Activated CD4-positive, alpha-beta memory T cell treated with anti-CD3 and anti-CD28 coated beads, Interleukin-2, amount 10 ng/mL, durations not matched to agents 7 days and 5 days (primary cell): ENCODE measurements around the gene GRIK2. TPM values are rescaled to one million over a fixed set of nuclear protein-coding genes. Genes with fewer than 3 reads are reported as not detected.

Experiments
- CTCF ChIA-PET: fragments of 350-600 bp; sonication (Branson Sonifier 250); formaldehyde crosslinking; loops from one replicate; lab custom pipeline; 2021; ENCODE audit warnings: antibody characterized with exemption, inconsistent platforms; lab: Charles Lee
- POLR2A ChIA-PET: fragments of 350-600 bp; sonication (Branson Sonifier 250); formaldehyde crosslinking; loops from one replicate; lab custom pipeline; 2021; ENCODE audit warnings: antibody characterized with exemption; lab: Charles Lee
- DNase-seq: peaks from one replicate; pipeline ENCODE4 v3.0.0-alpha.2; 2020
- H3K27ac Mint-ChIP-seq: one replicate; pipeline ENCODE4 v1.8.0; 2021; ENCODE audit warnings: mild to moderate bottlenecking, mixed read lengths
- H3K27me3 Mint-ChIP-seq: one replicate; pipeline ENCODE4 v1.8.0; 2021; ENCODE audit warnings: mixed read lengths
- H3K36me3 Mint-ChIP-seq: one replicate; pipeline ENCODE4 v1.8.0; 2021; ENCODE audit warnings: low read depth, mixed read lengths
- H3K4me1 Mint-ChIP-seq: one replicate; pipeline ENCODE4 v1.8.0; 2021; ENCODE audit warnings: mixed read lengths
- H3K4me3 Mint-ChIP-seq: one replicate; pipeline ENCODE4 v1.8.0; 2021; ENCODE audit warnings: mild to moderate bottlenecking, mixed read lengths
- H3K9me3 Mint-ChIP-seq: one replicate; pipeline ENCODE4 v1.8.0; 2021; ENCODE audit warnings: mixed read lengths
- total RNA-seq, 2 experiments: library from RNA; stranded (reverse); gene quantifications; one replicate each; pipeline ENCODE4 v1.2.3, GENCODE V29; 2021

GRIK2 gene
- total RNA-seq, 2 experiments from 2014 or later, result not detected

DNA sequence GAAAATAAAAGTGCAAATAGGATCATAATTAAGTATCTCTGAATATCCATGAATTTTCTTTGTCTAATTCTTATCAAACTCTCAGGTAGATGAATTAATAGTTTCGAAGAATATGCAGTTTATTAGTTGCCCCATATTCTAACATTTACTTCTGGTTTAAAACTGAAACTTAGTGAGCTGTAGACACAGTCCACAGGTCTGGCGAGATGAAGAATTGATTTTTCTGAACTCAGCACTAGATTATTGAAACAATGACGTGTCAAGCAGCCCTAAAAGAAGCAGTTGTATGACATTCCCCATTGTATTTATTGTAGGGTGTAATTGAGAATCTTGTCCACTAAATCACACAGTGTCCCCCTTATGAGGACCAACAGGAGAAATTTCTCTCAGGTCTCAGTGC is 407.1 kb downstream of the GRIK2 start:
- CTCF ChIA-PET, result no interaction called here
- Mint-ChIP-seq H3K27ac (no peak overlapping the region), H3K4me1 (no peaks in the 10 kb centered on the region), H3K27me3 (no peaks in the 10 kb centered on the region), H3K9me3 (no peaks in the 10 kb centered on the region), H3K4me3 (no peak overlapping the region), H3K36me3 (no peaks in the 10 kb centered on the region)
- POLR2A ChIA-PET, result no interaction called here
- DNase-seq, result no peak

DNA sequence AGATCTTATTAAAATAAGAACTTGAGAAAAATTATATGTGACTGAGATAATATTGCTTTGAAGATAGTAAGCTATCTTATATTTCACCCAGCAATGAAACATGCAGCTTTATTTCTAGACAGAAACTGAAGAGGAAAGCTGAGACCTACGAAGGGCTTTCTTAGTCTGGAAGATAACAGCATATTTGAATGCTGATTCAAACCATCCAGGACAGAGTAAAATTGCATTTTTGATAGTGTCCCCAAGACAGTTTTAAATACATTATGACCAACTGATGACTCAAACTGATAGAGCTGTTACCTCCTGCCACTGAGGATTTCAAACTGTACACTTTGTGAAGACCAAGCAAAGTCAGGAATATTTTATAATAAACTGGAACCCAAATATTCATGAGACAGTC is 409.6 kb downstream of the GRIK2 start:
- DNase-seq, result no peak
- ChIA-PET CTCF (no interaction called here), POLR2A (no interaction called here)
- Mint-ChIP-seq H3K36me3 (no peaks in the 10 kb centered on the region), H3K4me1 (no peaks in the 10 kb centered on the region), H3K4me3 (no peak overlapping the region), H3K9me3 (no peaks in the 10 kb centered on the region), H3K27ac (no peak overlapping the region), H3K27me3 (no peaks in the 10 kb centered on the region)

DNA sequence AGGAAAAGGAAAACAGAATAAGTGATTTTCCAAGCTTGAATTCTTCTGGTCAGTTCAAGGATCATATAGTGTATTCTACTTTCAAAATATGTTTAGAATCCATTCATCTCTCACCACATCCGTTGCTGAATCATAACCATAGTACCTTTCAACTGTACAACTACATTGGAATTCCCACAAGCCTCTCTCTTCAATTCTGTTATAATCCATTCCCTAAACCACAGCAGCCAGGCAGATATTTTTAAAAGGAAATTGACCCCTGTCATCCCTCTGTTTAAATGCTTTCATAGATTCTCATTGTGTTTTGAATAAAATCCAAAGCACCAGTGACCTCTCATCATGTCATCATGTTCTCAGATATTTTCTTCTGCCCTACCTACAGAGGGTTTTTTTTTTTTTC is 412.7 kb downstream of the GRIK2 start:
- ChIA-PET POLR2A (no interaction called here), CTCF (no interaction called here)
- DNase-seq, result no peak
- H3K27ac Mint-ChIP-seq, result no peak overlapping the region
- no peaks in the 10 kb centered on the region for H3K4me1 Mint-ChIP-seq
- H3K4me3 Mint-ChIP-seq, result no peak overlapping the region
- H3K36me3 Mint-ChIP-seq, result no peaks in the 10 kb centered on the region
- no peaks in the 10 kb centered on the region for H3K27me3 Mint-ChIP-seq
- no peaks in the 10 kb centered on the region for H3K9me3 Mint-ChIP-seq

DNA sequence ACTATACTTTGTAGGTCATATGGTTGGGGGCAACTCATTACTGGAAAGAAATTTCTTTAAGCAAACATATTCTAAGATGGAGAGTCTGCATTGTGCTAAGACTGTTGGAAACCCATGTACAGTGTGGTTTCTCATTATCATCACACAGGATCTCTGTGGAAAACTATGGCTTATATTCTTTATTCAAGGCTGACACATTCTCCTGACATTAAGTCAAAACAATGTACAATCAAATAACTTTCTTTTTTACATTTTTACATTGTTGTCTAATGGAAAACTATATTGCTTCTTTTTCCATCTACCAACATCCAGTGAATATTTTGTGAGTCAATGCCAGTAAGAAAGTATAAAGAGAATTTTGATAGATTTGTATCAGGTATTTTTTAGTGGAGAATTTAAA is 417.6 kb downstream of the GRIK2 start:
- H3K36me3 Mint-ChIP-seq, result no peaks in the 10 kb centered on the region
- ChIA-PET CTCF (no interaction called here), POLR2A (no interaction called here)
- DNase-seq, result no peak
- H3K9me3 Mint-ChIP-seq, result no peaks in the 10 kb centered on the region
- no peak overlapping the region for H3K27ac Mint-ChIP-seq
- H3K4me1 Mint-ChIP-seq, result no peaks in the 10 kb centered on the region
- H3K27me3 Mint-ChIP-seq, result no peaks in the 10 kb centered on the region
- no peak overlapping the region for H3K4me3 Mint-ChIP-seq

DNA sequence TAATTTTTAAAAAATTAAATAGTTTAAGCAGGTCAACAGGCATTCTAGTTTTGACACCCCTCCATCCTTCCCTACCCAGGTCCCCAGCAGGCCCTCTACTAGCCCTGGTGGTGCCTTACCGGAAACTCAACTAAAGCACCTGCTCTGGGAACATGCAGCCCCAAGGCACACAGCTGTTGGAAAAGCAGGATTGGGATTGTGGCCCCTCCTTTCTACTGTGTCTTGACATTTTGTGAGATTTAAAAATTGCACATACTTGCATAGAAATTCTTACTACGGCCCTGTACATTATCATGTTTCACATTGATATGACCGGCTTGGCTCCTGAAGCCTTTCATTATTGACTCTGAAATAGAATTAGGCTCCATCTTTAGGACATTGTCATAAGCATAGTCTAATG is 423.2 kb downstream of the GRIK2 start:
- ChIA-PET CTCF (no interaction called here), POLR2A (no interaction called here)
- H3K4me3 Mint-ChIP-seq, result no peak overlapping the region
- no peaks in the 10 kb centered on the region for H3K9me3 Mint-ChIP-seq
- DNase-seq, result no peak
- H3K27ac Mint-ChIP-seq, result no peak overlapping the region
- no peaks in the 10 kb centered on the region for H3K36me3 Mint-ChIP-seq
- H3K27me3 Mint-ChIP-seq, result no peaks in the 10 kb centered on the region
- H3K4me1 Mint-ChIP-seq, result no peaks in the 10 kb centered on the region

DNA sequence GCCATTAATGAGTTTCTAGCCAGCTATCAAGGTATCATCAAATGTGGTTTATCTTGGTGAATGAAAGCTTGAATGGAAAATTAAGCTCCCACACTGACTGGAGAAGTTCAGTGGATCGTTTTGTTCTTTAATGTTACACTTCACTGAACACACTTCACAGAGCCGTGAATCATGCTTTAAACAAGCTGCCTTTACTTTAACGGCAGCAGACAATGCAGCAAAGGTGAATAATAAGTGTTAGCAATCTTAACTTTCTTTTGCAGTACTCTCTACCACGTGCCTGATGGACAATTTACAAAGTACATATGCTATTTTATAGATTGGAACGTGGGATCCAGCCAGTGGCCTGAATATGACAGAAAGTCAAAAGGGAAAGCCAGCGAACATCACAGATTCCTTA is 424.5 kb downstream of the GRIK2 start:
- DNase-seq, result no peak
- Mint-ChIP-seq H3K27me3 (no peaks in the 10 kb centered on the region), H3K9me3 (no peaks in the 10 kb centered on the region), H3K36me3 (no peaks in the 10 kb centered on the region), H3K4me1 (no peaks in the 10 kb centered on the region), H3K27ac (no peak overlapping the region), H3K4me3 (no peak overlapping the region)
- ChIA-PET POLR2A (no interaction called here), CTCF (no interaction called here)

GRCh38 chr6:101824551-101825345 is 431.2 kb downstream of the GRIK2 start:
- H3K27ac Mint-ChIP-seq, result no peak overlapping the region
- ChIA-PET CTCF (no interaction called here), POLR2A (no interaction called here)

DNA sequence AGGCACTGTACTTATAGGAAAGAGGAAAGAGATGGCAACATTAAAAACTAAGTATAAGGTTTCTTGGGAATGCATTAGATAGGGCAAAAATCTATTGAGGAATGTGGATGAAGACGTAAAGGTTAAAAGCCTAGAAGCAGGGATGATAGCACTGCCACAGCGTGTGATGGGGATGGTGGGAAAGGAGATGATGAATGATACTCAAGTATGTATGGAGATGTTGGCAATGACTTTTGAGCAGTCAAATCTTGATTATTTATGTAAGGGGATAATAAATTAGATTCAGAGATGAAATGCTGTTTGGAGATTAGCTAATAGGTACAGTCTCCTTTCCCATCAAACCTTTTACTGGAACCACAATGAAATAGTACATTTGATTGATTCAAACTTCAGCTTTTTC is 432.8 kb downstream of the GRIK2 start:
- Mint-ChIP-seq H3K27ac (no peak overlapping the region), H3K36me3 (no peaks in the 10 kb centered on the region)
- CTCF ChIA-PET, result no interaction called here

More at GRCh38 chr6:101824551-101825345, 431.2 kb downstream of the GRIK2 start:
- H3K4me3 Mint-ChIP-seq, result no peak overlapping the region
- no peaks in the 10 kb centered on the region for H3K27me3 Mint-ChIP-seq
- H3K9me3 Mint-ChIP-seq, result peaks cover 16% of the 10 kb centered on the region
- no peaks in the 10 kb centered on the region for H3K36me3 Mint-ChIP-seq
- DNase-seq, result no peak
- H3K4me1 Mint-ChIP-seq, result no peaks in the 10 kb centered on the region

GRCh38 chr6:101826678-101827077 is 433.2 kb downstream of the GRIK2 start:
- Mint-ChIP-seq H3K9me3 (peaks cover 16% of the 10 kb centered on the region), H3K36me3 (no peaks in the 10 kb centered on the region), H3K4me1 (no peaks in the 10 kb centered on the region), H3K27ac (no peak overlapping the region), H3K27me3 (no peaks in the 10 kb centered on the region), H3K4me3 (no peak overlapping the region)
- no peak for DNase-seq
- POLR2A ChIA-PET, result no interaction called here
- CTCF ChIA-PET, result no interaction called here

More for the DNA sequence above, 432.8 kb downstream of the GRIK2 start:
- no peak for DNase-seq
- POLR2A ChIA-PET, result no interaction called here
- Mint-ChIP-seq H3K4me3 (no peak overlapping the region), H3K27me3 (no peaks in the 10 kb centered on the region), H3K4me1 (no peaks in the 10 kb centered on the region), H3K9me3 (peaks cover 16% of the 10 kb centered on the region)

DNA sequence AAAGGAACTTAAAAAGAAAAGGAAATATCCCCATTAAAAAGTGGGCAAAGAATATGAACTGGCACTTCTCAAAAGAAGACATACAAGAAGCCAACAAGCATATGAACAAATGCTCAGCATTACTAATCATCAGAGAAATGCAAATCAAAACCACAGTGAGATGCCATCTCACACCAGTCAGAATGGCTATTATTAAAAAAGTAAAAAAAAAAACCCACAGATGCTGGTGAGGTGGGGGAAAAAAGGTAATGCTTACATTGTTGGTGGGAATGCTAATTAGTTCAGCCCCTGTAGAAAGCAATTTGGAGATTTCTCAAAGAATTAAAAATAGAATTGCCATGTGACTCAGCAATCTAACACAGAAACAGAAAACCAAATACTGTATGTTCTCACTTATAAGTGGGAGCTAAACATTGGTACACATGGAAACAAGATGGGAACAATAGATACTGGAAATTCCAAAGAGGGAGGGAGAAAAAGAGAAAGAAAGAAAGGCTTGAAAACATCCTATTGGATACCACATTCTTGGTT is 437.1 kb downstream of the GRIK2 start:
- peaks cover 14% of the 10 kb centered on the region for H3K9me3 Mint-ChIP-seq
- no peaks in the 10 kb centered on the region for H3K36me3 Mint-ChIP-seq
- H3K4me1 Mint-ChIP-seq, result no peaks in the 10 kb centered on the region
- no peak overlapping the region for H3K4me3 Mint-ChIP-seq
- ChIA-PET CTCF (no interaction called here), POLR2A (no interaction called here)
- no peak overlapping the region for H3K27ac Mint-ChIP-seq
- no peak for DNase-seq
- no peaks in the 10 kb centered on the region for H3K27me3 Mint-ChIP-seq

GRCh38 chr6:101832371-101832770 is 438.9 kb downstream of the GRIK2 start:
- no peak for DNase-seq
- Mint-ChIP-seq H3K36me3 (no peaks in the 10 kb centered on the region), H3K4me1 (no peaks in the 10 kb centered on the region), H3K27me3 (no peaks in the 10 kb centered on the region), H3K9me3 (peaks cover 14% of the 10 kb centered on the region), H3K4me3 (no peak overlapping the region), H3K27ac (no peak overlapping the region)
- POLR2A ChIA-PET, result no interaction called here
- CTCF ChIA-PET, result no interaction called here

- Mint-ChIP-seq H3K27ac (no peak overlapping the region), H3K4me1 (no peaks in the 10 kb centered on the region), H3K9me3 (peaks cover 10% of the 10 kb centered on the region), H3K36me3 (no peaks in the 10 kb centered on the region), H3K4me3 (no peak overlapping the region), H3K27me3 (no peaks in the 10 kb centered on the region)
- DNase-seq, result no peak
- CTCF ChIA-PET, result no interaction called here
- POLR2A ChIA-PET, result no interaction called here
Measured at GRCh38 chr6:101840100-101840499, 446.6 kb downstream of the GRIK2 start.

- H3K27ac Mint-ChIP-seq, result no peak overlapping the region
- H3K9me3 Mint-ChIP-seq, result no peaks in the 10 kb centered on the region
- CTCF ChIA-PET, result no interaction called here
- H3K36me3 Mint-ChIP-seq, result no peaks in the 10 kb centered on the region
- DNase-seq, result no peak
- H3K4me1 Mint-ChIP-seq, result no peaks in the 10 kb centered on the region
- POLR2A ChIA-PET, result no interaction called here
- no peak overlapping the region for H3K4me3 Mint-ChIP-seq
- H3K27me3 Mint-ChIP-seq, result no peaks in the 10 kb centered on the region
Measured at GRCh38 chr6:101845172-101845571, 451.7 kb downstream of the GRIK2 start.

- no peaks in the 10 kb centered on the region for H3K27me3 Mint-ChIP-seq
- ChIA-PET POLR2A (no interaction called here), CTCF (no interaction called here)
- no peaks in the 10 kb centered on the region for H3K36me3 Mint-ChIP-seq
- no peaks in the 10 kb centered on the region for H3K4me1 Mint-ChIP-seq
- no peak overlapping the region for H3K4me3 Mint-ChIP-seq
- no peaks in the 10 kb centered on the region for H3K9me3 Mint-ChIP-seq
- no peak overlapping the region for H3K27ac Mint-ChIP-seq
- no peak for DNase-seq
Measured at GRCh38 chr6:101845621-101846020, 452.1 kb downstream of the GRIK2 start.
